ENCODE results near the gene AMPD3.

DNA sequence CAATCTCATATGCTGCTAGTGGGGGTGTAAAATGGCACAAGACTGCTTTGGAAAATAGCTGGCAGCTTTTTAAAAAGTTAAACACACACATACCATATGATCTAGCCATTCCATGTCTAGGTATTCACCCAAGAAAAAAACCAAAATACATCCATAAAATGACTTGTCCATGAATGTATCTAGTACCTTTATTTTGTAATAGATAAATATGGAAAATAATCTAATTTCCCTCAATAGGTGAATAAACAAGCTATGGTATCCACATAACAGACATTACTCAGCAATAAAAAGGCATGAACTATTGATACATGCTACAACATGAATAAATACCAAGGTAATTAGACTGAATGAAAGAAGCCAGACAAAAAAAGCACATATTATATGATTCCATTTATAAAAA lies 63.1 kb downstream of the AMPD3 start:
- TF ChIP-seq, protein P1, sequence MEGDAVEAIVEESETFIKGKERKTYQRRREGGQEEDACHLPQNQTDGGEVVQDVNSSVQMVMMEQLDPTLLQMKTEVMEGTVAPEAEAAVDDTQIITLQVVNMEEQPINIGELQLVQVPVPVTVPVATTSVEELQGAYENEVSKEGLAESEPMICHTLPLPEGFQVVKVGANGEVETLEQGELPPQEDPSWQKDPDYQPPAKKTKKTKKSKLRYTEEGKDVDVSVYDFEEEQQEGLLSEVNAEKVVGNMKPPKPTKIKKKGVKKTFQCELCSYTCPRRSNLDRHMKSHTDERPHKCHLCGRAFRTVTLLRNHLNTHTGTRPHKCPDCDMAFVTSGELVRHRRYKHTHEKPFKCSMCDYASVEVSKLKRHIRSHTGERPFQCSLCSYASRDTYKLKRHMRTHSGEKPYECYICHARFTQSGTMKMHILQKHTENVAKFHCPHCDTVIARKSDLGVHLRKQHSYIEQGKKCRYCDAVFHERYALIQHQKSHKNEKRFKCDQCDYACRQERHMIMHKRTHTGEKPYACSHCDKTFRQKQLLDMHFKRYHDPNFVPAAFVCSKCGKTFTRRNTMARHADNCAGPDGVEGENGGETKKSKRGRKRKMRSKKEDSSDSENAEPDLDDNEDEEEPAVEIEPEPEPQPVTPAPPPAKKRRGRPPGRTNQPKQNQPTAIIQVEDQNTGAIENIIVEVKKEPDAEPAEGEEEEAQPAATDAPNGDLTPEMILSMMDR (IDR thresholded peaks at IDR 0.05): no peak
- no peak for TF ChIP-seq EP300 (IDR thresholded peaks at IDR 0.05)
- TF ChIP-seq POLR2AphosphoS5 (IDR thresholded peaks at IDR 0.05): no peak
- no peak for TF ChIP-seq POLR2A (IDR thresholded peaks at IDR 0.05; ENCODE audit: low read depth)
